ENCODE data around the gene CDCA7L.

GRCh38 chr7:21908746-21909145 lies 37.0 kb downstream of the CDCA7L start:
- TF ChIP-seq CTCF (IDR thresholded peaks at IDR 0.05; ENCODE audit: low read length) (no peak), EZH2 (optimal IDR thresholded peaks at IDR 0.05; ENCODE audit: low read depth, low read length) (no peak)
